GM12872 (cell line): Measurements from ENCODE around the gene TYRO3.
A peak's percentile ranks its signal among the peaks of the same experiment; 100 is the strongest.

Source experiments
- TF ChIP-seq, protein P1 (sequence below): IDR thresholded peaks from 3 replicates; pipeline ENCODE4 v1.5.1; 2011; ENCODE audit warnings: low read depth, mild to moderate bottlenecking, low read length, moderate library complexity; ENCODE audit not compliant: insufficient read depth

Gene TYRO3

DNA sequence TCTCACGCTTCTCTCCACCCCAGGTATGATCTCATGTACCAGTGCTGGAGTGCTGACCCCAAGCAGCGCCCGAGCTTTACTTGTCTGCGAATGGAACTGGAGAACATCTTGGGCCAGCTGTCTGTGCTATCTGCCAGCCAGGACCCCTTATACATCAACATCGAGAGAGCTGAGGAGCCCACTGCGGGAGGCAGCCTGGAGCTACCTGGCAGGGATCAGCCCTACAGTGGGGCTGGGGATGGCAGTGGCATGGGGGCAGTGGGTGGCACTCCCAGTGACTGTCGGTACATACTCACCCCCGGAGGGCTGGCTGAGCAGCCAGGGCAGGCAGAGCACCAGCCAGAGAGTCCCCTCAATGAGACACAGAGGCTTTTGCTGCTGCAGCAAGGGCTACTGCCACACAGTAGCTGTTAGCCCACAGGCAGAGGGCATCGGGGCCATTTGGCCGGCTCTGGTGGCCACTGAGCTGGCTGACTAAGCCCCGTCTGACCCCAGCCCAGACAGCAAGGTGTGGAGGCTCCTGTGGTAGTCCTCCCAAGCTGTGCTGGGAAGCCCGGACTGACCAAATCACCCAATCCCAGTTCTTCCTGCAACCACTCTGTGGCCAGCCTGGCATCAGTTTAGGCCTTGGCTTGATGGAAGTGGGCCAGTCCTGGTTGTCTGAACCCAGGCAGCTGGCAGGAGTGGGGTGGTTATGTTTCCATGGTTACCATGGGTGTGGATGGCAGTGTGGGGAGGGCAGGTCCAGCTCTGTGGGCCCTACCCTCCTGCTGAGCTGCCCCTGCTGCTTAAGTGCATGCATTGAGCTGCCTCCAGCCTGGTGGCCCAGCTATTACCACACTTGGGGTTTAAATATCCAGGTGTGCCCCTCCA lies 19.1 kb downstream of the TYRO3 start:
- TF ChIP-seq, protein P1, sequence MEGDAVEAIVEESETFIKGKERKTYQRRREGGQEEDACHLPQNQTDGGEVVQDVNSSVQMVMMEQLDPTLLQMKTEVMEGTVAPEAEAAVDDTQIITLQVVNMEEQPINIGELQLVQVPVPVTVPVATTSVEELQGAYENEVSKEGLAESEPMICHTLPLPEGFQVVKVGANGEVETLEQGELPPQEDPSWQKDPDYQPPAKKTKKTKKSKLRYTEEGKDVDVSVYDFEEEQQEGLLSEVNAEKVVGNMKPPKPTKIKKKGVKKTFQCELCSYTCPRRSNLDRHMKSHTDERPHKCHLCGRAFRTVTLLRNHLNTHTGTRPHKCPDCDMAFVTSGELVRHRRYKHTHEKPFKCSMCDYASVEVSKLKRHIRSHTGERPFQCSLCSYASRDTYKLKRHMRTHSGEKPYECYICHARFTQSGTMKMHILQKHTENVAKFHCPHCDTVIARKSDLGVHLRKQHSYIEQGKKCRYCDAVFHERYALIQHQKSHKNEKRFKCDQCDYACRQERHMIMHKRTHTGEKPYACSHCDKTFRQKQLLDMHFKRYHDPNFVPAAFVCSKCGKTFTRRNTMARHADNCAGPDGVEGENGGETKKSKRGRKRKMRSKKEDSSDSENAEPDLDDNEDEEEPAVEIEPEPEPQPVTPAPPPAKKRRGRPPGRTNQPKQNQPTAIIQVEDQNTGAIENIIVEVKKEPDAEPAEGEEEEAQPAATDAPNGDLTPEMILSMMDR, result no peak

DNA sequence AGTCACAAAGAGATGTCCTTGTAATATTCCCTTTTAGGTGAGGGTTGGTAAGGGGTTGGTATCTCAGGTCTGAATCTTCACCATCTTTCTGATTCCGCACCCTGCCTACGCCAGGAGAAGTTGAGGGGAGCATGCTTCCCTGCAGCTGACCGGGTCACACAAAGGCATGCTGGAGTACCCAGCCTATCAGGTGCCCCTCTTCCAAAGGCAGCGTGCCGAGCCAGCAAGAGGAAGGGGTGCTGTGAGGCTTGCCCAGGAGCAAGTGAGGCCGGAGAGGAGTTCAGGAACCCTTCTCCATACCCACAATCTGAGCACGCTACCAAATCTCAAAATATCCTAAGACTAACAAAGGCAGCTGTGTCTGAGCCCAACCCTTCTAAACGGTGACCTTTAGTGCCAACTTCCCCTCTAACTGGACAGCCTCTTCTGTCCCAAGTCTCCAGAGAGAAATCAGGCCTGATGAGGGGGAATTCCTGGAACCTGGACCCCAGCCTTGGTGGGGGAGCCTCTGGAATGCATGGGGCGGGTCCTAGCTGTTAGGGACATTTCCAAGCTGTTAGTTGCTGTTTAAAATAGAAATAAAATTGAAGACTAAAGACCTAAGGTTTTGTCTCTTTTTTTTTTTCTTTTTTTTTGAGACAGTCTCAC lies 19.8 kb downstream of the TYRO3 start:
- TF ChIP-seq, protein P1, result no peak

DNA sequence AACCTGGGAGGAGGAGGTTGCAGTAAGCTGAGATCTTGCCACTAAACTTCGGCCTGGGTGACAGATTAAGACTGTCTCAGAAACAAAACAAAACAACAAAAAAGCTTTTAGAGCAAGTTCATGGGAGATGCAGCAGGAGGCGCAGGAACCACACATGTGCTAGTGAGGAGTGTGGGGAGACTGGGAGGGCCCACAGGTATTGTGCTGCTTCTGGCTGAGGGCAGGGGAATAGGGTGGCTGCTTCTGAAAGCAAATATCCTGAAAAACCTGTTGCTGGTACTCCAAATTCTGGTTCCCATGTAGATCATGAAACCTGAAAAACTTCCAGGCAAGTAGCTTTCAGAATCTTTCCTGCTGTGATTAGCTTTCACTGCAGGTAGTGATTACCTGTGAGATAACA lies 22.1 kb downstream of the TYRO3 start:
- TF ChIP-seq, protein P1, result 0 out of 3 replicates have a peak, but pooled peaks have one; percentile 29

DNA sequence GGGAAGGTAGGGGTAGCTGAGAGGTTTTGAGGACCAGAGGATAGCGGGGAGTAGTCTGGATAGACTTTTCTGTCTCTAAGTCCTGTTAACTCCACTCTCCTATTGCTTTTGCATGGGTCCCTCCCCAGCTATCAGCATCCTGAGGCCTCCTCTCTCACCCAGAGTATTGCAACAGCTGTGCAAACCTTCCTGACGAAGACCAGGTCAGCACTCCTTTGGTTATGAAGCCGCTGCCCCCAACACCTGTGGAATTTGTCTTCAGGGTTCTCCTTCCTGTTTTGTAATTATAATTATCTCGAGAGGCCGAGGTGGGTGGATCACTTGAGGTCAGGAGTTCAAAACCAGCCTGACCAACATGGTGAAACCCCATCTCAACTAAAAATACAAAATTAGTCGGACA lies 24.8 kb downstream of the TYRO3 start:
- TF ChIP-seq, protein P1, result no peak

DNA sequence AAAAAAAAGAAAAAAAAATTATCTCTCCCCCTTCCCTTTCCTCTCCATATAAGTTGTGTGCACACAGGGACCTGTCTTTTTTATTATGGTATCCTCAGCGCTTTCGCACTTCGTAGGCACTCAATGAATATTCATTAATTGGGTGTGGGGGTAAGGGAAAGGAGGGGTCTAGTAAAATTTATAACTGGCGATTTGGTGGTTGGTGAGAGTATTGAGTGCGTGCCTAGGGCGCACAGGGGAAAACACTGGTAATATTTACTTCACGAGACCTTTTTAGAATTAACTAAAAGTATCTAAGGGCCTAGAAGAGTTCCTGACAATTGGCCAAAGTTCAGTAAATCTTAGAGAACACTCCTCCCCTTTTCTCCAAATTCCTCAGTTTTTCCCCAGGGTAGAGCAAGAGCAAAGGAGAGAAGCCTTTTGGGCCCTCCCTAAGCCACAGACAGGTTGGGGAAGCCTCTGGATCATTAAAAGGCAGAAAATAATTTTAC lies 25.7 kb downstream of the TYRO3 start:
- TF ChIP-seq, protein P1, result no peak

DNA sequence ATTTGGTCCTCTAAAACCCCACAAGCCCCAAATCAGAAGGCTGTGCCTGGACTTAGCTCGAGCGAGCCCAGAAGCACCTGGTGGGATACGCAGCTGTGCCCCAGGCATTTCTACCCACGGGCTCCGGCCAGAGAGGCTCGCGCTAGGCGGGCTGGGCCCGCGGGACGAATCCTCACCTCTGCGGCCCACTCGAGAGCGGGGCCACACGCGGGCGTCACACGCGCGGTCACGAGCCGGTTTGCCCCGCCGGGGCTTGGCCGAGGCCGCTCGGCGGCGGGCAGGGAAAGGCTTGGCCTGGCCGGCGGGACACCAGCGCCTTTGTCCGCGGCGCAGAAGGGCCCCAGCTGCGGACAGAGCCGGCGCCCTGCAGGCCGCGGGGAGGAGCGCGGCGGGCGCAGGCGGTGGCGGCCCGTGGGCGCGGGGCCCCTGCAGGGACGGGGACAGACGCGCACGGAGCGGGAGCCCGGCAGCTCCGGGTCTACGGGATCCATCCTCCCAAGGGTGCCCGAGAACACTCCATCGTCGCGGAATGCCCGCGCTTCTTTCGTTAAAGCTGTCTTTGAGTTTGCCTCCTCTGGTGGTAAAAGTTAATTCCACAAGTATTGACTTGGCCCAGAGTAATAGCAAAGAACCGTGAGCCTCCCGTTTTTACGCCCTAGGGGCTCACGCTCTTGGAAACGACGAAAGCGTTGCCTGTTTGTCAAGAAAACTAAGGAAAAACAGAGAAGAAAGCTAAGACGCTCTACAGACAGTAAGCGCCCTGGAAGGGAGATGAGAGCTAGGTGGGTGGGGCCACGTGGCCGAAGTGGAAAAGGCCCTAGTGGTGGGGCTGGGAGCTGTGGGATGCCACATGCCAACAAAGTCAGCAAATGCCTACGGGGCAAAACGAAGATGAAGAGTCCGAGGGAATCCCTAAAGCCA lies 26.4 kb downstream of the TYRO3 start:
- TF ChIP-seq, protein P1, result no peak; the same call in 2 of the 3 replicates
